Prostate gland (tissue), 2 donors: ENCODE measurements around the gene TIGD2. TPM values are rescaled to one million over a fixed set of nuclear protein-coding genes. Genes with fewer than 3 reads are reported as not detected.

Experiments
- DNase-seq: peaks from one replicate; pipeline ENCODE4 v3.0.0-alpha.2; 2019; ENCODE audit warnings: low spot score
- H3K27ac ChIP-seq, 2 donors: fragments of 200-600 bp; sonication (generic); 2 replicates each; pipeline ENCODE4 v1.5.1; 2017 to 2019
- H3K27me3 ChIP-seq: fragments of 200-600 bp; sonication (generic); replicated peaks from 2 replicates; pipeline ENCODE4 v1.5.1; 2019; ENCODE audit not compliant: insufficient read depth
- H3K36me3 ChIP-seq, 2 donors: fragments of 200-600 bp; sonication (generic); 1 replicate in 1 of 2; 2 replicates in 1 of 2; pipeline versions ENCODE4 v1.5.1 to v1.8.1; 2017 to 2019
- H3K4me1 ChIP-seq: fragments of 200-600 bp; sonication (generic); replicated peaks from 2 replicates; pipeline ENCODE4 v1.5.1; 2019
- H3K4me3 ChIP-seq, 2 donors: fragments of 200-600 bp; sonication (generic); 2 replicates each; pipeline ENCODE4 v1.5.1; 2017 to 2019
- H3K9me3 ChIP-seq: fragments of 200-600 bp; sonication (generic); 2 replicates; pipeline ENCODE4 v1.5.1; 2017
- POLR2A ChIP-seq: fragments of 450-650 bp; IDR thresholded peaks from one replicate; pipeline ENCODE4 v1.6.1; 2016; ENCODE audit warnings: antibody characterized with exemption, mild to moderate bottlenecking
- POLR2AphosphoS5 ChIP-seq: sonication (generic); formaldehyde crosslinking; IDR thresholded peaks from one replicate; pipeline ENCODE4 v1.6.1; 2017; ENCODE audit warnings: antibody characterized with exemption
- WGBS: methylation state at CpG from one replicate; pipeline ENCODE4 v1.1.5; 2018; 5-methylcytosine and 5-hydroxymethylcytosine counted together
- intact Hi-C: fragments of 100-400 bp; cut with DNase I; formaldehyde crosslinking; loops from one replicate; pipeline ENCODE4 v1.14.2; 2022
- total RNA-seq, 2 donors: library from RNA; depleted of rRNA; stranded (reverse); fragments of >200 nt; gene quantifications; one replicate each; pipeline ENCODE4 v1.1.0, GENCODE V29; 2016
- TF ChIP-seq, protein P1 (sequence below), 4 experiments: fragments of 200-600 bp in 2 of 4; fragments of 450-650 bp in 2 of 4; sonication (generic) in 2 of 4; IDR thresholded peaks; 1 replicate in 3 of 4; 2 replicates in 1 of 4; pipeline ENCODE4 v1.5.1; 2016 to 2019; ENCODE audit warnings: antibody characterized with exemption in 4 of 4, mild to moderate bottlenecking in 2 of 4, moderate library complexity in 2 of 4

Gene TIGD2
- total RNA-seq, result 1 to 10 TPM; 8.6 to 8.7 TPM

DNA sequence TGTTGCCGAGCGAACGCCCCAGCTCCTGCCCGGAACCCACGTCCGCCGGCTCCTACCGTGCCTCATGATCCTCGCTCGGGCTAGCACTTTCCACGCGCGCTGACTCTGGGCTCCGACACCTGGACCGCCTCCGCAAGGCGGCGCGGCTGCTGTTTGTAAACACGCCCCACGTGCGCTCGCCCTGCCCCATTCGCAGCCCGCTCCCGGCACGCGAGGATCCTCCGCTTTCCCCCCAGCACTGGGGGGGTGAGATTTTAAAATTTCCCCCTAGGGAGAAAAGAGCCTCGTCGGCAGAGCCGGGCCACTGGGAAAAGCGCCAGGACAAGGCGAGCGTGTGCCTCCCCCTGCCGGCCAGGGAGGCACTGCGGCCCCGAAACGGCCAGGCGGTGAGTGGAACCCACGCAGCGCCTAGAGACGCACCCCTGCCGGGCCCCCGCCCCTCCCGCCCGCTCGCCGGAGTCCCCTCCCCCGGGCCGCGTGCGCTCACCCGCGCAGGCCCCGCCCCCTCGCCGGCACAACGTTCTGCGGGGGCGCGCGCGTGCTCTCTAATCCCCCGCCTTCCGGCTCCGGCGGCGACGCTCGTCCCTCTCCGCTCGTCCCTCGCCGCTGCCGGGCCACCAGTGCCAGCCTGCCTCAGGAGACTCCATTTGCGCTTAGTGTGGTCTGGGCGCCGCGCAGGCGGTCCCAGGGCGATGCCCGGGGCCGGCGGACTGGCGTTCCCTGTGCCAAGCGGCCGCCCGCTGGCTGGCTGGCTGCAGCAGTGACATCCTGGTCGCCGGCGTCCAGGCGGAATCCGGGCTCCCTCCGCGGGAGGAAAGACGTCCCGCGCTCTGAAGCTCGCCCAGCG is at the start of gene TIGD2:
Gene TIGD2, plus strand, starts transcription at position 548 of the 847 bp plus-strand sequence. CDS start 1,442 bp downstream, outside the sequence.
- Histone ChIP-seq H3K4me1 (no peaks in the 10 kb centered on the region), H3K27ac (peak within 1 kb of the TSS; percentile 84 to 87), H3K36me3 (no peaks in the 10 kb centered on the region), H3K4me3 (peak within 1 kb of the TSS; percentile 74 to 75), H3K27me3 (no peaks in the 10 kb centered on the region), H3K9me3 (no peaks in the 10 kb centered on the region)
- peak; percentile 85 for DNase-seq
- TF ChIP-seq, protein P1, sequence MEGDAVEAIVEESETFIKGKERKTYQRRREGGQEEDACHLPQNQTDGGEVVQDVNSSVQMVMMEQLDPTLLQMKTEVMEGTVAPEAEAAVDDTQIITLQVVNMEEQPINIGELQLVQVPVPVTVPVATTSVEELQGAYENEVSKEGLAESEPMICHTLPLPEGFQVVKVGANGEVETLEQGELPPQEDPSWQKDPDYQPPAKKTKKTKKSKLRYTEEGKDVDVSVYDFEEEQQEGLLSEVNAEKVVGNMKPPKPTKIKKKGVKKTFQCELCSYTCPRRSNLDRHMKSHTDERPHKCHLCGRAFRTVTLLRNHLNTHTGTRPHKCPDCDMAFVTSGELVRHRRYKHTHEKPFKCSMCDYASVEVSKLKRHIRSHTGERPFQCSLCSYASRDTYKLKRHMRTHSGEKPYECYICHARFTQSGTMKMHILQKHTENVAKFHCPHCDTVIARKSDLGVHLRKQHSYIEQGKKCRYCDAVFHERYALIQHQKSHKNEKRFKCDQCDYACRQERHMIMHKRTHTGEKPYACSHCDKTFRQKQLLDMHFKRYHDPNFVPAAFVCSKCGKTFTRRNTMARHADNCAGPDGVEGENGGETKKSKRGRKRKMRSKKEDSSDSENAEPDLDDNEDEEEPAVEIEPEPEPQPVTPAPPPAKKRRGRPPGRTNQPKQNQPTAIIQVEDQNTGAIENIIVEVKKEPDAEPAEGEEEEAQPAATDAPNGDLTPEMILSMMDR (IDR thresholded peaks at IDR 0.05), result peak; percentile 67 to 90 (median 77)
- TF ChIP-seq POLR2AphosphoS5 (peak; percentile 60), POLR2A (peak; percentile 77)
- intact Hi-C loops, result loop anchor here (2.0 to 5.0 kb wide), 2 partner anchors 54 to 294 kb away; partner anchors contain the start of gene FAM13A
- WGBS, result under 1% methylated on average over 86 of the region's 101 CpGs

DNA sequence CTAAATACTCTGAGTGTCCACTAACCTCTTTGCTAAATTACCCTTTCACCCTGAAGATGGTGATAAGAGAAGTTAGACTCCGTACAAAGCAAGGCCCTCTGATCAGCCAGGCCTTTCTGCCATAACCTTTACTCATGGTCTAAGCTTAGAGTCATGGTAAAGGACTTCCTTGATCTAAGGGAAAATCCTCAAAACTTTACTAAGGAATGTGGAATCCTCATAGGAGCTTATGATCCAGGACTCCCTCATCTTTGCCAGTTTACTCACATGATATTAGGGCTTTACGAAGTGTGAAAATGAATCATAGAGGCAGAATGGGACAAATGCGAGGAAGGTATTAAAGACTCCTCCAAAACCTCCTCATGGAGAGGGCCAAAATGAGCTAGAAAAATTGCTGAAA is 46.5 kb upstream of the TIGD2 start:
- 64% methylated on average over 3 of the region's 3 CpGs for WGBS
- intact Hi-C loops, result no loop called here
- Histone ChIP-seq H3K36me3 (no peaks in the 10 kb centered on the region), H3K9me3 (no peaks in the 10 kb centered on the region), H3K4me1 (no peaks in the 10 kb centered on the region), H3K27me3 (no peaks in the 10 kb centered on the region), H3K27ac (no peak overlapping the region), H3K4me3 (no peak overlapping the region)
- no peak for TF ChIP-seq POLR2A
- TF ChIP-seq, protein P1 (IDR thresholded peaks at IDR 0.05), result no peak
- TF ChIP-seq POLR2AphosphoS5, result no peak
- DNase-seq, result no peak

DNA sequence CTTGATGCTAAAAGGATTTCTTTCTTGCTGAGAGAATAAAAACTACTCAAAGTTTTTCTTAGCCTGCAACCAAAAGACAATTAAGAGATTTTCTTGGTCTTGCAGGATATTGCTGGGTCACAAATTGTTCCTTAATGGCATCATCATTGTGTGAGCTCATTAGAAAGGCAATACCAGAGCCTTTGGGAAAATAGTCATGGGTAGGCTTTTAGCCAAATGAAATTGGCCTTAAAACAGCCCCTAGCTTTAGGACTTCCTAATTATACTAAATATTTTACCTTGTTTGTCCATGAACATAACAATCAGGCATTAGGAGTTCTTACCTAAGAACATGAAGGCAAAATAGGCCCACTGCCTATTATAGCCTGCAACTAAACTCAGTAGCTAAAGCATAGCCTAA is 43.9 kb upstream of the TIGD2 start:
- no peak for DNase-seq
- Histone ChIP-seq H3K36me3 (no peaks in the 10 kb centered on the region), H3K4me1 (no peaks in the 10 kb centered on the region), H3K4me3 (no peak overlapping the region), H3K9me3 (no peaks in the 10 kb centered on the region), H3K27ac (no peak overlapping the region), H3K27me3 (no peaks in the 10 kb centered on the region)
- no peak for TF ChIP-seq POLR2AphosphoS5
- no peak for TF ChIP-seq POLR2A
- TF ChIP-seq, protein P1 (IDR thresholded peaks at IDR 0.05), result no peak
- intact Hi-C loops, result no loop called here

DNA sequence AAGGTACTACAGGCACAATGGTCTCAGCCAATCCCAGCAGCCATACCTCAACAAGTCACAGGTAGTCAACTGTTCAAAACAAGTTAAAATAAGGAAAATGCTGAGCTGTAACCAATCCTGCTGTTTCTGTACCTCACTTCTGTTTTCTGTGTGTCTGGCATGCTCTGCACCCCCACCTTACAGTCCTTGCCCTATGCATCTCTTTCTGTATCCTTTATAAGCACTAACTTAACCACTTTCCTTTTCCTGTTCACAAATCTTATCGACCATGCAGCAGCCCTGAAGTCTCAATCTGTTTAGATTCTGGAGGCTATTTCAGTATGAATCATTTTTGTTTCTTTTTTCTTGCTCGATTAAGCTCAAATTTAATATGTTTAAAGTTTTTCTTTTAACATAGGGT is 41.9 kb upstream of the TIGD2 start:
- H3K36me3 ChIP-seq, result no peaks in the 10 kb centered on the region
- H3K27ac ChIP-seq, result no peak overlapping the region
- H3K27me3 ChIP-seq, result no peaks in the 10 kb centered on the region
- H3K4me3 ChIP-seq, result no peak overlapping the region
- 65% methylated on average over 2 of the region's 2 CpGs for WGBS
- no peak for DNase-seq
- TF ChIP-seq, protein P1 (IDR thresholded peaks at IDR 0.05), result no peak
- no peak for TF ChIP-seq POLR2AphosphoS5
- TF ChIP-seq POLR2A, result no peak
- intact Hi-C loops, result no loop called here
- H3K9me3 ChIP-seq, result no peaks in the 10 kb centered on the region
- no peaks in the 10 kb centered on the region for H3K4me1 ChIP-seq

DNA sequence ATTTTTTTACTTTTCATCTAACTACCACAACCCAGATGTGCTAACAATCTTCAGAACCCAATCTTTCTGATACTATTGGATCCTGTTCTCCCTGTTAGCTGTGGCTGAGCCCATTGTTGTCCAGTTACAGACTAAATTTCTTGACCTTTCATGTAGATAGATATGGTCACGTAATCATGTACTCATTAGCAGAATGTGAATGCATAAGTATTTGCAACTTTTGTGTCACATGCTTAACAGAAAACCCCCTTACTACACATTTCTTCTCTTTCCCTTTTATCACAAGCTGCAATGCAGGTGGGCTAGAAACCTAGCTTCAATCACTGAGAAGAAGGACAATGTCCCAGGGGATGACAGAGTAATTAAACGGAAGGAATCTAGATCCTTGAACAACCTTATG is 41.3 kb upstream of the TIGD2 start:
- H3K9me3 ChIP-seq, result no peaks in the 10 kb centered on the region
- H3K27ac ChIP-seq, result no peak overlapping the region
- H3K4me1 ChIP-seq, result no peaks in the 10 kb centered on the region
- intact Hi-C loops, result no loop called here
- WGBS, result 97% methylated on average over 2 of the region's 2 CpGs
- H3K4me3 ChIP-seq, result no peak overlapping the region
- no peaks in the 10 kb centered on the region for H3K36me3 ChIP-seq
- H3K27me3 ChIP-seq, result no peaks in the 10 kb centered on the region
- no peak for DNase-seq
- TF ChIP-seq POLR2A, result no peak
- no peak for TF ChIP-seq POLR2AphosphoS5
- TF ChIP-seq, protein P1 (IDR thresholded peaks at IDR 0.05), result no peak
